Measurements from ENCODE around the gene GIPC3. TPM values are rescaled to one million over a fixed set of nuclear protein-coding genes. Genes with fewer than 3 reads are reported as not detected.

Gene GIPC3
- total RNA-seq, 1 experiment from 2014 or later = 0.34 TPM

GRCh38 chr19:3536429-3537100 lies 48.7 kb upstream of the GIPC3 start:
- Histone ChIP-seq H3K36me3 (ENCODE audit: insufficient read depth, low read length, poor library complexity, severe bottlenecking) (peaks cover 64% of the 10 kb centered on the region), H3K9me3 (ENCODE audit: low read depth, low read length, poor library complexity, severe bottlenecking) (no peaks in the 10 kb centered on the region), H3K27me3 (replicated peaks; ENCODE audit: insufficient read depth, low read depth, low read length, poor library complexity) (no peaks in the 10 kb centered on the region), H3K27ac (ENCODE audit: low read depth, low read length, poor library complexity, severe bottlenecking) (no peak overlapping the region), H3K4me1 (ENCODE audit: insufficient read depth, low read length, poor library complexity, severe bottlenecking) (no peaks in the 10 kb centered on the region), H3K4me3 (ENCODE audit: low read depth, low read length, poor library complexity, severe bottlenecking) (no peak overlapping the region)
- no TSS peak for BruUV-seq (replicated peaks)
- intact Hi-C loops (cut with micrococcal nuclease; ENCODE audit: unreplicated experiment) = no loop called here
- ChIA-PET CTCF (no interaction called here), POLR2A (ENCODE audit: low non-redundant PET) (no interaction called here)
- no peak for DNase-seq (ENCODE audit: low spot score)
- TF ChIP-seq EZH2 (IDR thresholded peaks at IDR 0.05; ENCODE audit: borderline replicate concordance, low read depth, low read length, poor library complexity, severe bottlenecking) = no peak
- no peak for TF ChIP-seq CTCF (conservative IDR thresholded peaks at IDR 0.05; ENCODE audit: low read depth, low read length)

GRCh38 chr19:3537101-3537437 lies 48.2 kb upstream of the GIPC3 start:
- Histone ChIP-seq H3K4me3 (ENCODE audit: low read depth, low read length, poor library complexity, severe bottlenecking) (no peak overlapping the region), H3K36me3 (ENCODE audit: insufficient read depth, low read length, poor library complexity, severe bottlenecking) (peaks cover 59% of the 10 kb centered on the region), H3K9me3 (ENCODE audit: low read depth, low read length, poor library complexity, severe bottlenecking) (no peaks in the 10 kb centered on the region), H3K27ac (ENCODE audit: low read depth, low read length, poor library complexity, severe bottlenecking) (no peak overlapping the region), H3K4me1 (ENCODE audit: insufficient read depth, low read length, poor library complexity, severe bottlenecking) (no peaks in the 10 kb centered on the region), H3K27me3 (replicated peaks; ENCODE audit: insufficient read depth, low read depth, low read length, poor library complexity) (no peaks in the 10 kb centered on the region)
- intact Hi-C loops (cut with micrococcal nuclease; ENCODE audit: unreplicated experiment) = no loop called here
- no peak for TF ChIP-seq EZH2 (IDR thresholded peaks at IDR 0.05; ENCODE audit: borderline replicate concordance, low read depth, low read length, poor library complexity, severe bottlenecking)
- TF ChIP-seq CTCF (conservative IDR thresholded peaks at IDR 0.05; ENCODE audit: low read depth, low read length) = no peak
- DNase-seq (ENCODE audit: low spot score) = no peak
- ChIA-PET CTCF (no interaction called here), POLR2A (ENCODE audit: low non-redundant PET) (no interaction called here)
- BruUV-seq (replicated peaks) = no TSS peak

GRCh38 chr19:3537438-3538240 lies 47.6 kb upstream of the GIPC3 start:
- no TSS peak for BruUV-seq (replicated peaks)
- H3K36me3 ChIP-seq (ENCODE audit: insufficient read depth, low read length, poor library complexity, severe bottlenecking) = peaks cover 53% of the 10 kb centered on the region
- ChIA-PET CTCF (no interaction called here), POLR2A (ENCODE audit: low non-redundant PET) (no interaction called here)
- H3K4me1 ChIP-seq (ENCODE audit: insufficient read depth, low read length, poor library complexity, severe bottlenecking) = no peaks in the 10 kb centered on the region
- H3K4me3 ChIP-seq (ENCODE audit: low read depth, low read length, poor library complexity, severe bottlenecking) = no peak overlapping the region
- no peak for DNase-seq (ENCODE audit: low spot score)
- no peaks in the 10 kb centered on the region for H3K27me3 ChIP-seq (replicated peaks; ENCODE audit: insufficient read depth, low read depth, low read length, poor library complexity)
- no peaks in the 10 kb centered on the region for H3K9me3 ChIP-seq (ENCODE audit: low read depth, low read length, poor library complexity, severe bottlenecking)
- H3K27ac ChIP-seq (ENCODE audit: low read depth, low read length, poor library complexity, severe bottlenecking) = no peak overlapping the region
- intact Hi-C loops (cut with micrococcal nuclease; ENCODE audit: unreplicated experiment) = no loop called here
- TF ChIP-seq CTCF (conservative IDR thresholded peaks at IDR 0.05; ENCODE audit: low read depth, low read length) (no peak), EZH2 (IDR thresholded peaks at IDR 0.05; ENCODE audit: borderline replicate concordance, low read depth, low read length, poor library complexity, severe bottlenecking) (no peak)
